K562 (cell line): ENCODE measurements around the gene SLC13A1. TPM values are rescaled to one million over a fixed set of nuclear protein-coding genes. Genes with fewer than 3 reads are reported as not detected.

ENCODE experiments used
- ATAC-seq: fragments of 200-7000 bp; cut with Tn5 transposase; 3 replicates; pipeline ENCODE4 v1.9.1; 2020; ENCODE audit warnings: moderate library complexity
- BruUV-seq: library from RNA; stranded (reverse); fragments of 400-500 nt; replicated peaks from 2 replicates; lab custom pipeline; 2021; lab: Mats Ljungman, UMichigan
- CTCF ChIA-PET: fragments of 300-600 bp; formaldehyde crosslinking; extraction: SDS; loops from one replicate; lab custom pipeline; 2021; ENCODE audit warnings: low intra/inter-chr PET ratio; lab: Yijun Ruan, JAX
- POLR2A ChIA-PET: fragments of 300-600, 350-650 bp; sonication (Branson Sonifier 250); formaldehyde crosslinking; extraction: SDS; loops from one replicate; lab custom pipeline; 2021; ENCODE audit warnings: antibody characterized with exemption, inconsistent platforms; lab: Yijun Ruan, JAX
- DNase-seq, 4 experiments: peaks; one replicate each; pipeline versions ENCODE4 v3.0.0 to v3.0.0-alpha.2; 2011 to 2018; ENCODE audit warnings: low spot score in 3 of 4, mixed read lengths in 3 of 4; ENCODE audit errors: extremely low read depth in 1 of 4
- FAIRE-seq: peaks from 2 replicates; lab custom pipeline; 2011; peaks lifted over from hg19 to GRCh38; lab: Jason Lieb, UNC
- H2AFZ ChIP-seq: 2 replicates; pipeline ENCODE4 v1.6.0; 2011; ENCODE audit warnings: low read depth, low read length, control low read depth, inconsistent platforms
- H3K27ac ChIP-seq: fragments of 200-600 bp; 3 replicates; pipeline ENCODE4 v1.8.0; 2011; ENCODE audit warnings: low read depth, mild to moderate bottlenecking, control low read depth, inconsistent platforms, low read length, moderate library complexity, mixed read lengths; ENCODE audit errors: extremely low read depth
- H3K27me3 ChIP-seq, 2 experiments: fragments of 300-600 bp in 1 of 2; 2 replicates in 1 of 2; 3 replicates in 1 of 2; pipeline versions ENCODE4 v1.6.0 to v1.8.0; 2011; ENCODE audit warnings: inconsistent platforms in 2 of 2, low read length in 2 of 2, mild to moderate bottlenecking in 1 of 2, mixed read lengths in 1 of 2, moderate library complexity in 1 of 2; ENCODE audit not compliant: control insufficient read depth in 2 of 2, insufficient read depth in 2 of 2
- H3K36me3 ChIP-seq: fragments of 300-600 bp; 3 replicates; pipeline ENCODE4 v1.8.0; 2011; ENCODE audit warnings: mild to moderate bottlenecking, low read length, inconsistent platforms; ENCODE audit not compliant: control insufficient read depth, insufficient read depth
- H3K4me1 ChIP-seq, 2 experiments: fragments of 200-600 bp in 1 of 2; replicated peaks in 1 of 2; 2 replicates in 1 of 2; 3 replicates in 1 of 2; pipeline versions ENCODE4 v1.5.1 to v1.8.0; 2011; ENCODE audit warnings: inconsistent platforms in 2 of 2, low read length in 2 of 2, mild to moderate bottlenecking in 1 of 2, mixed read lengths in 1 of 2, moderate library complexity in 1 of 2; ENCODE audit not compliant: control insufficient read depth in 2 of 2, insufficient read depth in 2 of 2
- H3K4me2 ChIP-seq: 2 replicates; pipeline ENCODE4 v1.6.1; 2011; ENCODE audit warnings: low read length, control low read depth, inconsistent platforms, mixed read lengths; ENCODE audit not compliant: insufficient read depth
- H3K4me3 ChIP-seq: fragments of 200-600 bp; sonication (generic), shearing (Covaris generic); 2 replicates; pipeline ENCODE4 v1.5.1; 2016; ENCODE audit warnings: control low read depth, inconsistent platforms
- H3K79me2 ChIP-seq: fragments of 200-600 bp; 3 replicates; pipeline ENCODE4 v1.8.0; 2011; ENCODE audit warnings: low read length, inconsistent platforms; ENCODE audit not compliant: control insufficient read depth, insufficient read depth
- H3K9ac ChIP-seq, 2 experiments: 2 replicates each; pipeline versions ENCODE4 v1.6.0 to v1.6.1; 2011; ENCODE audit warnings: low read depth in 2 of 2, low read length in 2 of 2, control low read depth in 1 of 2, inconsistent platforms in 1 of 2, mild to moderate bottlenecking in 1 of 2, mixed read lengths in 1 of 2; ENCODE audit not compliant: insufficient read depth in 1 of 2
- H3K9me1 ChIP-seq: one replicate; pipeline ENCODE4 v1.6.0; 2011; ENCODE audit warnings: inconsistent platforms, mild to moderate bottlenecking, low read length, moderate library complexity; ENCODE audit not compliant: control insufficient read depth, insufficient read depth
- H3K9me3 ChIP-seq: replicated peaks from 2 replicates; pipeline ENCODE4 v1.5.1; 2011; ENCODE audit warnings: low read depth, low read length, inconsistent platforms; ENCODE audit not compliant: control insufficient read depth, insufficient read depth
- H4K20me1 ChIP-seq: replicated peaks from 2 replicates; pipeline ENCODE4 v1.6.1; 2011; ENCODE audit warnings: low read length, inconsistent platforms, mixed read lengths; ENCODE audit not compliant: control insufficient read depth, insufficient read depth
- ATF6 ChIP-seq: sonication (generic); formaldehyde crosslinking; IDR thresholded peaks from 2 replicates; pipeline ENCODE4 v1.4.0; 2020; ENCODE audit warnings: mild to moderate bottlenecking, missing genetic modification reagents
- NEUROD1 ChIP-seq: fragments of 150-350 bp; IDR thresholded peaks from 2 replicates; pipeline ENCODE4 v1.6.1; 2014; ENCODE audit warnings: borderline replicate concordance, low read length, low read depth; ENCODE audit not compliant: partially characterized antibody
- RBM34 ChIP-seq: fragments of 200-400 bp; formaldehyde crosslinking; IDR thresholded peaks from 2 replicates; pipeline ENCODE4 v1.6.1; 2018; ENCODE audit warnings: low read length, borderline replicate concordance; ENCODE audit not compliant: insufficient read depth
- ZBTB43 ChIP-seq: sonication (generic); formaldehyde crosslinking; IDR thresholded peaks from 2 replicates; pipeline ENCODE4 v1.8.0; 2023; ENCODE audit warnings: mild to moderate bottlenecking, missing genetic modification reagents
- ZNF644 ChIP-seq: fragments of 200-800 bp; sonication (Bioruptor generic); IDR thresholded peaks from 2 replicates; pipeline ENCODE4 v1.6.1; 2016; ENCODE audit warnings: low read depth, missing genetic modification characterization, missing compliant biosample characterization
- WGBS: fragments of 100-300 bp; shearing (Covaris generic); methylation state at CpG from one replicate; pipeline ENCODE4 v1.1.6; 2016; ENCODE audit warnings: low coverage, mixed read lengths; ENCODE audit not compliant: insufficient coverage; ENCODE audit errors: missing lambda C conversion rate; 5-methylcytosine and 5-hydroxymethylcytosine counted together
- in situ Hi-C: fragments of 300-500 bp; cut with MboI; formaldehyde crosslinking; loops from 4 replicates; pipeline ENCODE4 v1.15.0; 2018; ENCODE audit warnings: inconsistent platforms, mixed read lengths
- intact Hi-C: fragments of 100-400 bp; cut with micrococcal nuclease; formaldehyde crosslinking; loops from 2 replicates; pipeline ENCODE4 v1.14.2; 2022
- polyA plus RNA-seq, 8 experiments: library from polyadenylated mRNA; depleted of rRNA in 4 of 8; stranded (reverse) in 5 of 8; unstranded in 3 of 8; fragments of >200 nt; fragmentation: Nextera tagmentation in 2 of 8; fragmentation: Illumina TruSeq in 1 of 8; extraction: Ambion mirVana in 2 of 8; extraction: Trizol in 1 of 8; gene quantifications; 2 replicates each; pipeline versions ENCODE4 v1.2.1 to v1.2.3, GENCODE V29; 2011 to 2014; ENCODE audit warnings: inconsistent platforms in 1 of 8, missing spikeins in 1 of 8
- total RNA-seq, 7 experiments: library from RNA; depleted of rRNA in 6 of 7; stranded (reverse); fragments of >200 nt in 6 of 7; fragmentation: Illumina TruSeq in 2 of 7; extraction: Trizol in 2 of 7; gene quantifications; 2 replicates each; pipeline versions ENCODE4 v1.2.1 to v1.2.3, GENCODE V29; 2011 to 2021; ENCODE audit warnings: low replicate concordance in 1 of 7

The SLC13A1 gene
- total and polyA plus RNA-seq, 9 of the 15 experiments (the other 6 are each of a cell fraction or from before 2014, with no cell fraction given), result 0.04 TPM; not detected in 8

- BruUV-seq, result no TSS peak
- in situ Hi-C loops (no loop called here), intact Hi-C loops (no loop called here)
- Histone ChIP-seq H2AFZ (no peak overlapping the region), H3K79me2 (no peaks in the 10 kb centered on the region), H3K27me3 (no peaks in the 10 kb centered on the region), H3K9me1 (no peaks in the 10 kb centered on the region), H3K4me1 (no peaks in the 10 kb centered on the region), H3K36me3 (no peaks in the 10 kb centered on the region), H4K20me1 (no peaks in the 10 kb centered on the region), H3K4me3 (no peak overlapping the region), H3K27ac (no peak overlapping the region), H3K9me3 (no peaks in the 10 kb centered on the region)
- ChIA-PET POLR2A (no interaction called here), CTCF (no interaction called here)
- FAIRE-seq, result no peak
- 0% methylated on average over 1 of the region's 1 CpG for WGBS
- no peak for ATAC-seq
- no peak for DNase-seq
- TF ChIP-seq ZNF644 (no peak), ATF6 (no peak), ZBTB43 (CRISPR knock-in tag) (no peak), NEUROD1 (no peak), RBM34 (no peak)
- TF ChIP-seq, all 486 proteins: peak for 0
- no peak overlapping the region for H3K4me2 ChIP-seq
- no peak overlapping the region for H3K9ac ChIP-seq
Observed at GRCh38 chr7:123220396-123220795, 20.6 kb upstream of the SLC13A1 start.
